Activated CD8-positive, alpha-beta memory T cell treated with anti-CD3 and anti-CD28 coated beads, Interleukin-2, amount 50 U/mL, for 1 hour (primary cell): ENCODE measurements around the gene HS3ST1.

Experiments used
- DNase-seq: peaks from one replicate; pipeline ENCODE4 v3.0.0-alpha.2; 2020; ENCODE audit errors: extremely low read depth

Gene HS3ST1

GRCh38 chr4:11431111-11431510 lies 2.4 kb upstream of the HS3ST1 start:
- no peak for DNase-seq

GRCh38 chr4:11430536-11430935 lies 1.8 kb upstream of the HS3ST1 start:
- DNase-seq, result no peak

GRCh38 chr4:11429699-11430045 lies 978 bp upstream of the HS3ST1 start:
- DNase-seq, result no peak

- no peak for DNase-seq
Observed at GRCh38 chr4:11428899-11429698, 405 bp upstream of the HS3ST1 start.

DNA sequence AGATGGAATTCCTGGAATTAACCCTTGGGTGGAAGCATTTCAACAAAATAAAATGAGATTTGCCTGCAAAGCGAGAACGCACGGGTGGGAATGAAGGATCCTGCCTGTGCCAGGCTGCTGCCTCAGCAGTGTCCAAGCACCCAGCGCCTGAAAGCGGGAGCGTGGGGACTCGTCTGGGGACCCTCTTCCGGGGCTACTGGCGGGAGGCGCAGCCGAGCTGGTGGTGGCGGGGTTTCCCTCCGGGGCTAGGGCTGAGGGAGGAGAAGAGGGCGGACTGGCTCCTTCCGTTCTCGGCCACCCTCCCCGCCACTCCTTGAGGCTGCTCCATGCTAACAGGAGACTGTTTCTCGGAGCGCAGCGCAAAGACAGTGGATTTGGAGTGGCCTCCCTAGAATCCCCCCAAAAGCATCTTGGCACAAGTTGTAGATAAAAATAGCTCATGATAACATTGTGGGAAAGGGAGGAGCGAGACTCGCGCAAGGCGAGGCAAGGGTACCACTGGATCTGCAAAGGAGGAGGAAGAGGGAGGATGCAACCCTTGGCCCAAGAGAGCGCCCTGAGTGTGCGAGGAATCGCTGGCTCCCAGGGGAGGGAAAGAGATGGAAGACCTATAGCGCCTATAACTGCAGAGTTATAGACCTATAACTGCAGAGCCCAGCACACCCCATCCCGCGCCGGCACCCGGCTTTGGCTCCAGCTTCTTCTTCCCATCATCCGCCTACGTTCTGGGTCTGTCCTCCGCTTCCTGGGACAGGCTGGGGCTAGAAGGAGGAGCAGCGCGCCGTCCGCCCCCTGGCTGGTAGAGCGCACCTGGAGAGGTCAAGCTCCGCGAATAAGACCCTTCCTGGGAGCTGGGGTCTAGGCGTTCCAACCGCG lies 1.3 kb downstream of the HS3ST1 start:
- DNase-seq, result no peak

- DNase-seq, result no peak
Observed at GRCh38 chr4:11426731-11427120, 2.0 kb downstream of the HS3ST1 start.

GRCh38 chr4:11426003-11426402 lies 2.7 kb downstream of the HS3ST1 start:
- no peak for DNase-seq

- no peak for DNase-seq
Observed at GRCh38 chr4:11424856-11425255, 3.8 kb downstream of the HS3ST1 start.

GRCh38 chr4:11424000-11424399 lies 4.7 kb downstream of the HS3ST1 start:
- no peak for DNase-seq

GRCh38 chr4:11423465-11423864 lies 5.2 kb downstream of the HS3ST1 start:
- no peak for DNase-seq

- DNase-seq, result no peak
Observed at GRCh38 chr4:11421116-11421515, 7.6 kb downstream of the HS3ST1 start.

- no peak for DNase-seq
Observed at GRCh38 chr4:11420327-11420726, 8.4 kb downstream of the HS3ST1 start.

DNA sequence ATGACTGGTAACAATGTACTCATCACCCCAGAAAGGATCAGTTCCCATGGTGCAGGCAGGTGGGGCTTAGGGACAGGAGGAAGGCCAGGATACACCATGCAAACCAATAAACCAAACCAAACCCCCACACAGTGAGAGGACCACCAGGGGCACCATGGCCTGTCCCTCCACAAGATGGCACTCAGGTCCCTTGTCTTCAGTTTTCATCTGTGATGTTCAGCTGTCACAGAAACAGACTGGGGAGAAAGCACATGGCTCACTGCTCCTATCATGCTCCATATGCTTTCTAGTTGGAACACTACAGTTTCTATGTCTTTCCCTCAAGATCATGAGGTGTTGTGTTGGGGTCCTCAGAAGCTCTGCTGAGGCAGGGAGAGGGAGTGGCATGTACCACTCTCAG lies 10.1 kb downstream of the HS3ST1 start:
- DNase-seq, result no peak

- no peak for DNase-seq
Observed at GRCh38 chr4:11416767-11417113, 12.0 kb downstream of the HS3ST1 start.

- DNase-seq, result no peak
Observed at GRCh38 chr4:11416071-11416766, 12.5 kb downstream of the HS3ST1 start.

- no peak for DNase-seq
Observed at GRCh38 chr4:11415409-11416070, 13.2 kb downstream of the HS3ST1 start.

DNA sequence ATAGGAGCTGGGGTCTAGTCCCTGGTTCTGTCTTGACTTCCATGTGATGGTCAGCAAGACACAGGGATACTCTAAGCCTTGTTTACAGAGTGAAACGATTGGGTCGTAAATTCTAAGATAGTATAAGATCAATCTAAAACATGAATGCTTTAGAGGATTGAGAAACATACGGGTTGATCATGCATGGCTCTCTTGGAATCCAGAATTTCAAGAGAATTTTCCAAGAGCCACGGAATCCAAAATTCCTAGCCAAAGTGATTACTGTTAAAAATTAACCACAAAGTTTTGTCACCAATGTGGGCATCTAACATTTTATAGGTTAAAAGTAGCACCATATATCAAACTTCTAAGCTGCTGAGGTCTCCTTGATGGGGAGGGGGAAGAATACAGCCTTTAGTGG lies 16.5 kb downstream of the HS3ST1 start:
- DNase-seq, result no peak

GRCh38 chr4:11409632-11410031 lies 19.1 kb downstream of the HS3ST1 start:
- DNase-seq, result no peak

GRCh38 chr4:11408233-11408967 lies 20.3 kb downstream of the HS3ST1 start:
- no peak for DNase-seq

GRCh38 chr4:11407551-11407950 lies 21.1 kb downstream of the HS3ST1 start:
- no peak for DNase-seq

DNA sequence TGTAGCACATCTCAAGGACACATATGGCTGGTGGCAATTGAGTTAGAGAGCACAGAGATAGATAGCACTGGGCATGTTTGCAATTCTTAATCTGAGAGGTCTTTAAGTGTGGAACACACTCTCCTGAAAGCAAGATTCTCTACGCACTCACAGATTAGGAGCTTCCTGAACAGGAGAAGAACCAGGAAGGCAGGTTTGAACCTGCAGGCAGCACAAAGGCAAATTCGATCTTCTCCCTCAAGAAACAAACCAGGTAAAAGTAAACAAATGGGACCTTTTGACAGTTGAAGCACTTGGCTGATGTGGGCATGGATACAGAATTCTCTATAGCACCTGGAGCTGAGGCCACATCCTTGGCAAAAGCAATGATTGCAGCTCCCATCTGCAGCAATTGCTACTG lies 24.3 kb downstream of the HS3ST1 start:
- no peak for DNase-seq
